DMS53 (cell line): ENCODE data around the gene SULF2.

ENCODE experiments used
- DNase-seq: peaks from one replicate; lab custom pipeline; 2025; lab: John Stamatoyannopoulos, UW

Gene SULF2

DNA sequence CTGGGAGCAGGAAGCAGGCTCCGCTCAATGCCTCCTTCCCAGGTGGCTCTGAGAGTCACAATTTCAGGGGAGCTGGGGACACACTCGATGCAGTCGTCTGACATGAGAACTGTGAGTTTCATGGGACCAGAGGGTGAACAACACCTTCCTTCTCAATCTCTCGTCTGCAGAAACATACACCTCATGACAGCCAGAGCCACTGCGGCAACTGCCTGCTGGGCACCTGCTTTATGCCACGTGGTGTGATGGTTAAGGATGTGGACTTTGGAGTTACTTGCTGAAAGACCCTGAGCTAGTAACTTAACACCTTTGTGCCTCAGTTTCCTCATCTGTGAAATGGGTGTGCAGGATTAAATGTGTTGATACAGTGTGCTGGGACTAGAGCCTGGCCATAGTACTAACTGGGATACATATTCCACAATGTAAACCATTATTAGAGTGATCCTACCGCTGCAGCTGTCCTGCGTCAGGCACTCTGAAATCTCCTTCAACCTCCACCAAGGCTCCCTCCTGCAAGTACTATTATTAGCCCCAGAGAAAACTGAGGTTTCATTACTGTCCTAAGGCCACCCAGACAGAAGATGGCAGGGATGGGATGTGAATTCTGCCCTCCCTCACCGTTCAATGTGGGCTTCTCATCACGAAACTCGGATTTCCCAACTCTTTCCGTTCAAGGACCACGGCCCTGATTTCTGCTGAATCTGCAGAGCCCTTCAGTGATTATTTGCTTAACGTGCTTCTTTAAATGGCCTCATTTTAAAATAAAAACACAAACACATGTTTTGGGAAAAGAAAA is 24.4 kb downstream of the SULF2 start:
- DNase-seq, result no peak

DNA sequence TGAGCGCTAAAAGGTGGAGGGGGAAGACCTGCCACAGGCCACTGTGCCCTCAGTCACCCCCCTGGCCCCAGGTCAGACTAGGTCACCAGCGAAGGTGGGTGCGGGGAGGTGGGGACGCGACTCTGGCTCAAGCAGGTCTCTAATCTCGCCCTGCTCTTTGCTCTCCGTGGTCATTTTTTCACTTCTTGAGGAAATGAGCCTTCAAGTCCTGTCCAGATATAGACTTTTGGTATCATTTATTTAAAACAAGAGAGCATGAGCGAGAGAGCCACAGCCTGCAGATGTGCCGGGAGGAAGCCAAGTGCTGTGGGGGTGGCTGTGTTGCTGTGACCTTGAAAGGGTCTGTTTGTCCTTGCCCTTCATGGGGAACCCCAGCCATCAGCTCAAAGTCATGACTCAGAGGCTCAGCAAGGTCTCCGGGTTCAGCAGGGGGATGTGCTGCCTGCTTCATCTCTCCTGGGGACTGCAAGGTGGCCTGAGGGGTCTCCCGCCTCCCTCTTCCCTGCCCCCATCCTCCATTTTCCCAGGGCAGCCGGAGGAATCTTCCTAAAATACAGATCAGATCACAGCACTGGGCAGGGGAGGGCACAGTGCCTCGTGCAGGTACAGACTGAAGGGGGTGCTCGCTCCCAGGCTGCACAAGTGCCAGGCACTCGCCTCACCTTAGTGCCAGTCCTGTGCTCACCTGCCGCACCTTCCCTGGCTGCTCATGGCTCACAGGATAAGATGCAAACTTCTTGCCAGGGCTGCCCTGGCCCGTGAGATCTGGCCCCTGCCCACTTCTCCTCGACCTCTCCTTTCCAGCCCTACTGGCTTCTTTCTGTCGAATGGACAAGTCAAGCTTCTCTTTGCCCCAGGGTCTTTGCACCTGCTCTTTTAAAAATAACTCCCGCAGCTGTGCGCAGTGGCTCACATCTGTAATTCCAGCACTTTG is 26.5 kb downstream of the SULF2 start:
- no peak for DNase-seq

DNA sequence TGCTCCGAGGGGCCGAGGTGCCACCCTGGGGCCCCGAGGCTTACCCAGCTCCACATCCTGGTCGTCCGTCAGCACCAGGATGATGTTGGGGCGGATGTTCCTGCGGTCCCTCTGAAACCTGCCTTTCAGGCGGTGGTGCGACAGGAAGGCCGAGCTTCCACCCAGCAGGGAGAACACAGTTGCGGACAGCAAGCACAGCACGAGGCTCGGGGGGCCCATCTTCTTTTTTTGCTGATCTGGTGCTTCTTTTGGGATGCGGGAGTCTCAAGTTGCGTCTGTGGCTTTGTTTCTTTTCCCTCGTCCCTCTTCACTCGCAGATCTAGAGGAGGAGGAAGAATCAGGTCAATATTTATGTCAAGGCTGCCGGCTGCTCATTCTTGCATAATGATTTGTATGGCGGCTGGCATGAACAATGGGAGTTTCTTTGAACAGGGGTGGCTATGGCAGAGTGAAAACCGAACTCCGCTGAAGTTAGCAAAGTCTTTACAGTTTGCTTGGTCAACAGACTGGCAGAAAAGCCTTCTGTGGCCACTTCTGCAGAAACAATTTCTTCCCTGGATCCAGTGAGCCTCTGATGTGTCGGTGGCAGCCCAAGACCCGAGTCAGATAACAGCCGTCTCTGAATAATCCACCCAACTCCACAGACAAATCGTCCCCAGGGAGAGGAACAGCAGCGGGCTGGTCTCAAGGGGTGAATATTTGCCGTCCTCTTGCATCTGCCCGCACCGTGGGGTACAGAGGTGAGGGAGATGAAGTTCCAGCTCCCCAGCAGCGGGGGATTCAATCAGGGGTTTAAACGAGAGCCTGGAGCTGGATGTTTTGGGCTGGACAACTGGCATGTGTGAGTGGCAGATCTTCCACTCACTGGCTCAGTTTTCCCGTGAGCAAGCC is 27.9 kb downstream of the SULF2 start:
- no peak for DNase-seq

DNA sequence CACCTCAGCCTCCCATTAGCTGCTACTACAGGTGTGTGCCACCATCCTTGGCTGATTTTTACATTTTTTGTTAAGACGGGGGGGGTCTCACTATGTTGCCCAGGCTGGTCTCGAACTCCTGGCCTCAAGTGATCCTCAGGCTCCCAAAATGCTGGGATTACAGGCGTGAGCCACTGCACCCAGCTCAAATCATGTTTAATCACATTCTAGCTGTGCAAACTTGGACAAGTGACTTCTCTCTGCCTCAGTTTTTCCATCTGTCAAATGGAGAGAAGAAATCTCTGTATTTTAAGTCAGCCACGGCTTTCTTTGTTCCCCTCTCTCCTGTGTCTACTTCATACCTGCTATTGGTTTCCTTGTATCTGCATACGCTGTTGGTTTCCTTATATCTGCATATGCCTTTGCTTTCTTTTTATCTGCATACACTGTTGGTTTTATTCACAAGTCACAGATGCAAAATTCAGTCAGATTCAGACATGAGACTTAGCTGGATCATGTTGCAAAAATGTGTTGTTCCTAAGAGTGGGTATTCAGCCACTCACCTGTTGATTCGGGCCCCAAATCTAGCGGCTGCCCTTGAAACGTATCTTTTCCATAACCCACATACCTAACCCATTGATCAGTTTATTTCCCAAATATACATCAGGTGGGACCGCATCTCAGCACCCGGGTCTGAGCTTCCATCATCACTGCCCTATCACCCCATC is 30.2 kb downstream of the SULF2 start:
- DNase-seq, result no peak

DNA sequence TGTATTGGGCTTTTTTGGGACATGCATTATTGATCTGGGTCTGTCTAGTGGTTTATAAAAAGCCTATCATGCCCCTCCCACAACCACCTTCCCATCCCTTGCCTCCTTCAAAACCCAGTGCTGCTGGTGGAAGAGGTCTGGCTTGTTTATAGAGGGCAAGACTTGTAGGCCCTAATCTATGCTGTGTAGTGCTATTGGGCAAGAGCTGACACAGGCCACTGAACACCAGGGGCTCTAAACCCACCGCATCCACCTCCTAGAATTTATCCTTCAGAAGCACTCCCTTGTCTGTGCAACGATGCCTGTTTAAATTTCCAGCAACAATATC is 30.9 kb downstream of the SULF2 start:
- DNase-seq, result no peak

DNA sequence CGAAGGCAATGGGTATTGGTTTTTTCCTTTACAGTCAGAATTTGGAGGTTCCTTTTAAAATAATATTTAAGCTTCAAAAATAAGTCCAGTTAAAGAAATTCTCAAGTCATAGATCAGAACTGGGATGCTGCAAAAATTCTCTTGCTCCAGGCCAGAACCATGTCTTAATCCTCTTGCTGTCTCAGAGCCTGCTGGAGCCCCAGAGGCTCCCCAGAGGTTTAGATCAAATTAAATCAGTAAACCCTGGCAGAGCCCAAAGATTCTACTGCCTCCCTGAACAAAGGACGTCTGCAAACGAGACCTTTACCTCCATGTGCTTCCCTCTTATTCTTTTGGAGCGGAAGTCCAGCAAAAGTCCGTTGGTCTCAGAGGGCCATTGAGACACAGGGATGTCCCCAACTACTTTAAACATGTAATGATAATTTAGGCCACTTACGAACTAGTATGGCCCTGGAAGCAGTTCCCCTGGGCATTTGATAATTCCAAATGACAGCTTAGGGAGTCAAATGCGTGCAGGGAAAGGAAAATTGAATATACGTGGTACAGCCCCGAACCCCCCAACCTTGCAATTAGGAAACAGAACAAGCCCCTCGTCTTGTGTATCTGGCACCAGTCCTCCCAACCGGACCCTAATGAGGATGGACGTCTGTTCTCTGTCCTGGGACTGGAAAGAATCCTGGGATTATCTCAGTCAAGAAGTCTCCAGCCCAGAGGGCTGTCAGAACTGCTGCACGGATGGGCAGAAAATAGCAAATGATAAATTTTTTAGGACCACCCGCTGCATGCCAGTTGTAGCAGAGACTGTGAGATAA is 31.5 kb downstream of the SULF2 start:
- no peak for DNase-seq

DNA sequence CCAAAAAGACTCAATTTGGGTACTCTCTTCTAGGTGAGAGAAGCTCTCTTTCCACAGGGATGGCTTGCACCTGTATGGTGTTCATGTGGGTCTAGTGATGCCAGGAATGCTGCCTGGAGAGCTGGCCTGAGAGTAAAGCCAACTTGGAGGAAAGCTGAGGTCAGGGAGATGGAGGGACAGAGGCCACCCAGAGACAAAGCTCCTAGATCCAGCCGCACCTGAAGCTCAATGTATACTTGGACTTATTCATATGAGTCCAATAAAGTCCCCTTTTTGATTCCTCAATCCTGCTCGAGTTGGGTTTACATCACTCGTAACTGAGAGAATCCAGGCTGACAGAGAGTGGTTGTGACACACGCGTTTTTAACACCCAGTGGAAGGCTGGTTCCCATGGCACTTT is 33.8 kb downstream of the SULF2 start:
- no peak for DNase-seq

DNA sequence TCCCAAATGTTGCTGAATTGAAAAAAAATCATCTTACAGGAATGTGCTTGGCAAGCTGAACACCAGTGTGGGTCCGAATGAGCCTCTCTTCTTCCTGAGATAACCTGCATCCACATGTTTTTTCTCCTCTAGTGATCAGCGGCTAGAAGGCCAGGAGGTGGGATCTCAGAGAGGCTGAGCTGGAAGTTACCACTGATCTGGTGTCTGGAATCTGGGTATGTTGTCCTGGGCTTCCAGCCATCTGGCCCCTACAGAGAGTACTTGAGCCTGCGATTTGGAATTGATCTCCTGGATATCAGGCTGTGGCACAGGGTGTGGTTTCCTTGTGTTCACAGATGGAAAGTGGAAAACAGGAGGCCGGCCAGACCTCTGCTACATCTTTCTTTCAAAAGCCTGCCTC is 35.9 kb downstream of the SULF2 start:
- no peak for DNase-seq

DNA sequence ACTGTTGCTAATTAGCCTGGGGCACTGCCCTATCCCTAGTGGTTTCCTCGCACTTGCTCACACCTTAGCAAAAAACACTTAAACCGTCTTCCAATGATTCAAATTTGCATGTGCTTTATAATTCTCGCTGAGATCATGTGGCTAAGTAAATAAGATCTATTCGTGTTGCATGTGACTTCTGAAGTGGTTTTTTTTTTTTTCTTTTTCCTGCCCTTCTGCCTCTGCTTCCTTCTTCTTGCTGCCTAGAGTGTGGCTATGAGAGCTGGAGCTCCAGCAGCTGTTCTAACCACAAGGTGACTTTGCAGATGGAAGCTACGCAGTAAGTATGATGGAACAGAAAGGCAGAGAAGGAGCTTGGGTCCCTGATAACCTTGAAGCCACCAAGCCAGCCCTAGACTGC is 36.5 kb downstream of the SULF2 start:
- DNase-seq, result no peak

DNA sequence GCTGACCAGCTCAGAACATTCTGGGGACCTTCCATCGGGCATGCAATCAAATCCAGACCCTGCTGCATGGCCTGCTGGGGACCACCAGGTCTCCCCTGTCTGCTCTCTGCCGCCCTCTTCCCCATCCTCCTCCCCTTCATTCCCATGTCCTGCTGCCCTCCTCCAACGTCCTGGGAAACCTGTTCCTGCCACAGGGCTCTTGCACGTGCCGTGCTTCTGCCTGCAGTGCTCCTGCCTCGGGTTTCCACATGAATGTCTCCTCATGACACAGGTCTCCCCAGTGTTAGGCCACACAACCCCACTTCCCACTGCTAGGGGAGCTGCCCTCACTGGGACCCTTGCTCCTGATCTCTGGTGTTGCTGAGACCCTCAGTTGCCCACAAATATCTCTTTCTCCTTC is 37.2 kb downstream of the SULF2 start:
- DNase-seq, result no peak

DNA sequence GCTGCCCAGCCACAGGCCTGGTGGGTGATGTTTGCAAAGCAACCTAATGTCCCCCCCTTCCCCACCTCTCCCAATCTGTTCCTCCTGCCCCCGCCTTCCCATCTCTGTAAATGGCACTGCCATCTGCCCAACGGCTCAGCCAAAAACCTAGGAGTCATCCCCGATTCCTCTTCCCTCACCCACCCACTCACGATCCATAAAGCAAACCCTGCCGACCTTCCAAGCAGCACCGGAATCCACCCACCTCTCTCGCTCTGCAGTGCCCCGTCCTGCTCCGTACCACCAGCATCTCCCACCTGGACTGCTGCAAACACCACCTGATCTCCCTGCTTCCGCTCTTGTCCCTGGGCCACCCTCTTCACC is 37.6 kb downstream of the SULF2 start:
- DNase-seq, result no peak

DNA sequence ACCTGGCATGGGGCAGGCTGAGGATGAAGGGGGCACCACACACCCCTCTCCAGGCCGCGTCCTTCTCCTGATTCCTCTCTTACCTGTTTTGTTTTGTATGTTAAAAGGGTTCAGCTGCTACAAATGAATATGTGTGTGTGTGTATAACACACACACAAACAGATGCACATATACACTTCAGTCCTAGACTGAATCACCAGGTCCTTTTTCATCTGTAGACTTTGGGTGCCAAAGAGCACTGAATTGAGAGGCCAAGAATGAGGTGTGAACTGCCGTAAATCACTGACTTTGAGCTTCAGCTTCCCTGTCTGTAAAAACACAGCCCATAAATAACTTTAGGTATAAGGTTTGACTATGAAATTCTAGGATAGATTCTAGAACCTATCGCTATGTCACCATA is 40.5 kb downstream of the SULF2 start:
- DNase-seq, result no peak

DNA sequence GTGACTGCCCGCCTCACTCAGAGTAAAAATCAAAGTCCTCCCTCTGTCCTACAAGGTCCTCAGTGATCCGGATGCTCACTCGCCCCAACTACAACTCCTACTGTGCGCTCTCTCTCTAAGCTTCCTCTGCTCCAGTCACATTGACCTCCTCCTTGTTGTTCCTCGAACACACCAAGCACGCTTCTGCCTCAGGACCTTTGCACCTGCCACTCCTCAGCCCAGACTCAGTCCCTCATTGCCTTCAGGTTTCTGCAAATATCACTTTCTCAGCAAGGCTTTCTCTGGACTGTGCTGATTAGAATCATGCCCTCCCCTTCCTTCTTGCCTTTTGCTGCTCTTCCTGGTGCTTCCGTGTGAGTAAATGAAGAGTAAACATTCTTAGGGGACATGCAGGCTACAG is 41.6 kb downstream of the SULF2 start:
- no peak for DNase-seq

DNA sequence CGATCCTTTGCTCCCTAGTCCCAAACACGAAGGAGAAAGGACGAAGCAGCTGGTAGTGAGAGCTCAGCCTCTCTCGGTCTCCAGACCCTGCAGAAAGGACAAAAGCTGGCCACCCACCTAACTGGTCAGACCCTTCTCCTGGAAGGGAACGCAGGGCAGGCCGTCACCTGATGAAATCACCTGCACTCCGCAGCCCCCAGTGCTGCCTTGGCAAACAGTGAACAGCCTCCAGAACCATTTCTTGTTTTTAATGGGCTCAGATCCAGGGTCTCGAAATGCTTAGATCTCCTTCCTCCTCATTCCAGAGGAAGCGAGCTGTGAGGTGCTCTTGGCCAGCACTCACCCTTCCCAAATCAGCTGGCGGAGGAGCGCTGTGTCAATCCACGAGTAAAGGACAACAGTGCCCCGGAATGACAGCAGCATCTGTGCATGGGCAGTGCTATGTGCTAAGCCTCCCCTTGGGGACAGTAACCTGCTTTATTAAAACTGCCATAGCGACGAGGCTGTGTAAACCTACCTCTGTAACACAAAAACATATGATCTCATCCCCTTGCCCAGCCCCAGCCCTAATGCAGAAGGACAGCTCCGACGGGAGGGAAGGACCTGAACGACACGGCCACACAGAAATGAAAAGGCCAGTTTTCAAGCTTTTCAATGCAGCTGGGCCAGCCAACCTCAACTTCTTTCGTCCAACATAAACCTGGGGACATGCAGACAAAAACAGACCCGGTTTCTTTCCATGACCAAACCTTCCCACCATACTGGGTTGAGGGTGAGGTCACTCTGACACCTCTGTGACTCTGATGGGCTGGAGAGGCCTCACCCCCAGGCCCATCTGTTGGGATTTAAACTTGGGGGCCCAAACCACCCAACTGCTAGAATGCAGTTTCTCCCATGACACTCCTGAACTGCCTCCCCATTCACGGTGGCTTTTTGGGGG is 43.3 kb downstream of the SULF2 start:
- DNase-seq, result peak; percentile 26

DNA sequence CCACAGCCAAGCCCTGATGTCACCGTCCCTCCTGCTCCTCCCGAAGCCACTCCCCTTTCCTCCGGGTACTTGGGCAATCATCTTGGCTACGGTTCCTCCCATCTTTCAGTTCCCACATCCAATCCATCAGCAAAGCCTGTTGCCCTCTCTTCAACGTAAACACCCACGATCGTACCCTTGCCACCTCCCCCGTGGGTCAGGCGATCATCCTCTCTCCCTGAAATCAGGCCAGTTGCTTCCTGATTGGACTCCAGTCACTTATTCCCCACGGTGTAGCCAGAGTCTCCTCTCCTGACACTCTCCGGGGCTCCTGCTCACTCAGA is 44.5 kb downstream of the SULF2 start:
- DNase-seq, result no peak

DNA sequence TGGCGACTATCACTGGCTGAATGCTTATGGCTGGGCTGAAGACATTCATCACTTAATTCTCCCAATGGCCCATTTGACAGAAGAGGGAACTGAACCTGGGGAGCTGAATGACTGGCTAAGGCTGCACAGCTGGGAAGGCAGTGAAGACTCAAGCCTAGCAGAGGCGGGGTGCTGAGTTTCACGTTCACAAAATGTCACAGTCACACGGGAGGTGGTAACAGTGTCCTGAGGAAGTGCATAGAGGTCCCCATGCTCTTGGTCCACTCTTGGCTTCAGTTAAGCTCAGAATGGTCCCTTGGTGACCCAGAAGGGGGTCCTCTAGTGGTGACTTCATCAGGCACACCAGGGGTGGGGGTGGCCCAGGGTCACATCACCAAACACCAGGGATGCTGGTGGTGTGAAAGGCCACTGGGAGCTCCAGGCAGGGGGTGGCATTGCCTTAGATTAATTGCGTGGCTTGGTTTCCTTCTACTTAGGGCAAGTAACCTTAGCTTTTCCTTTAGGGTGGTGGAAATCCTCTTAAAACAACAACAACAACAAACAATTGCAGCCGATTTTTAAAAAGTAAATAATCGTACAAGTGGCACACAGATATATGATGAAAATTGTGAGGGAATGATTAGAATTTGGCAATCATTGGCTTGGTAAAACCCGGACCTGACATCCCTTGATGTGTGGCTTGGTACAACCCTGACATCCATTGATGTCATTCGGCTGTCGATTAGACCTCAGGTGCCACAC is 45.0 kb downstream of the SULF2 start:
- no peak for DNase-seq

DNA sequence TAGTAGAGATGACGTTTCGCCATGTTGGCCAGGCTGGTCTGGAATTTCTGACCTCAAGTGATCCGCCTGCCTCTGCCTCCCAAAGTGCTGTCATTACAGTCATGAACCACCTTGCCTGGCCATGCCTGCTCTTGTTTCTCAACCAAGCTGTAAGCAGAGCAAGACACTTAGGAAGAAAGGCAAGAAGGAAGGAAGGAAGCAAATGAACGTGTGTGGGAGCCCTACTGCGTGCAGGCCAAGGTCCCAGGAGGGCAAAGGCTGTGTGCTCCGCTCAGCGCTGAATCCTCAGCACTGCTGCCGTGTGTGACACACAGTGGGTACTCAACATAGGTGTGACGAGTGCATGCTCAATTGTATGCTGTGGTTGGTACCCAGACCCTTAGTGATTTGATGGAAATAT is 47.4 kb downstream of the SULF2 start:
- no peak for DNase-seq

DNA sequence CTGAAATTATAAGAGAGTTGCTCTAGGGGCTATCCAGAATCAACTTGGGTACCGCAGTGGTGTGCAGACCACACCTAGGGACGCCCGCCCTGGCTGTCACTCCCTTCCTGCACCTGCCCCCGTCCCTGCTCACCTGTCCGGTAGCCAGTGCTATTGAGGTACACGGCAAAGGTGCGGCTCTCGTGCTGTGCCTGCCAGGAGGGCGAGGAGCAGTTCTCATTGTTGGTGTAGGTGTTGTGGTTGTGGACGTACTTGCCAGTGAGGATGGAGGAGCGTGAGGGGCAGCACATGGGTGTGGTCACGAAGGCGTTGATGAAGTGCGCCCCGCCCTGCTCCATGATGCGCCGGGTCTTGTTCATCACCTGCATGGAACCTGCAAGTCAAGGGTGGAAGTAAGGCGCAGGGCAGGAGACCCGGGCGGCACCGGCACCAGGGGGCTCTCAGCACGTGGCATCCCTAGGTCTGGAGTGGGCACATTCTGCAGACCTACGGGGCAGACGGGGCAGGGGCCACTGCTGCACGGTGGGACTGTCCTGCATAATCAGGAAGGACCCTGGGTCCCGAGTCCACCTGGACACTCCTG is 48.6 kb downstream of the SULF2 start:
- no peak for DNase-seq
